Chondrocyte (in vitro differentiated cells): ENCODE measurements around the gene SBNO2. TPM values are rescaled to one million over a fixed set of nuclear protein-coding genes. Genes with fewer than 3 reads are reported as not detected.

Source experiments
- DNase-seq: peaks from one replicate; pipeline ENCODE4 v3.0.0; 2021; ENCODE audit warnings: mixed read lengths, low spot score
- H3K27ac Mint-ChIP-seq: one replicate; pipeline ENCODE4 v1.8.0; 2021; ENCODE audit warnings: mild to moderate bottlenecking, moderate library complexity, mixed read lengths; ENCODE audit not compliant: unreplicated experiment
- H3K27me3 Mint-ChIP-seq: 2 replicates; pipeline ENCODE4 v1.8.0; 2021; ENCODE audit warnings: low read depth, mixed read lengths
- H3K36me3 Mint-ChIP-seq: 2 replicates; pipeline ENCODE4 v1.8.0; 2021; ENCODE audit warnings: low read depth, mixed read lengths
- H3K4me1 Mint-ChIP-seq: 2 replicates; pipeline ENCODE4 v1.8.0; 2021; ENCODE audit warnings: low read depth, mild to moderate bottlenecking, mixed read lengths
- H3K4me3 Mint-ChIP-seq: one replicate; pipeline ENCODE4 v1.8.0; 2021; ENCODE audit warnings: mild to moderate bottlenecking, moderate library complexity, mixed read lengths; ENCODE audit not compliant: unreplicated experiment
- H3K9me3 Mint-ChIP-seq: 2 replicates; pipeline ENCODE4 v1.8.0; 2021; ENCODE audit warnings: low read depth, mixed read lengths
- CTCF ChIP-seq: fragments of 200-600 bp; sonication (generic); IDR thresholded peaks from 2 replicates; pipeline ENCODE4 v1.5.0; 2021; ENCODE audit warnings: antibody characterized with exemption, mild to moderate bottlenecking, moderate library complexity
- total RNA-seq: library from RNA; stranded (reverse); gene quantifications from 3 replicates; pipeline ENCODE4 v1.2.1, GENCODE V29; 2021

Gene SBNO2
- total RNA-seq, 1 donor from 2014 or later, result 45.6 TPM

GRCh38 chr19:1086613-1087012, 87.5 kb downstream of the SBNO2 start:
- Mint-ChIP-seq H3K27me3 (no peaks in the 10 kb centered on the region), H3K9me3 (no peaks in the 10 kb centered on the region), H3K36me3 (peaks cover 6% of the 10 kb centered on the region), H3K4me1 (peaks cover 3% of the 10 kb centered on the region), H3K27ac (no peak overlapping the region), H3K4me3 (no peak overlapping the region)
- no peak for TF ChIP-seq CTCF
- DNase-seq, result no peak

DNA sequence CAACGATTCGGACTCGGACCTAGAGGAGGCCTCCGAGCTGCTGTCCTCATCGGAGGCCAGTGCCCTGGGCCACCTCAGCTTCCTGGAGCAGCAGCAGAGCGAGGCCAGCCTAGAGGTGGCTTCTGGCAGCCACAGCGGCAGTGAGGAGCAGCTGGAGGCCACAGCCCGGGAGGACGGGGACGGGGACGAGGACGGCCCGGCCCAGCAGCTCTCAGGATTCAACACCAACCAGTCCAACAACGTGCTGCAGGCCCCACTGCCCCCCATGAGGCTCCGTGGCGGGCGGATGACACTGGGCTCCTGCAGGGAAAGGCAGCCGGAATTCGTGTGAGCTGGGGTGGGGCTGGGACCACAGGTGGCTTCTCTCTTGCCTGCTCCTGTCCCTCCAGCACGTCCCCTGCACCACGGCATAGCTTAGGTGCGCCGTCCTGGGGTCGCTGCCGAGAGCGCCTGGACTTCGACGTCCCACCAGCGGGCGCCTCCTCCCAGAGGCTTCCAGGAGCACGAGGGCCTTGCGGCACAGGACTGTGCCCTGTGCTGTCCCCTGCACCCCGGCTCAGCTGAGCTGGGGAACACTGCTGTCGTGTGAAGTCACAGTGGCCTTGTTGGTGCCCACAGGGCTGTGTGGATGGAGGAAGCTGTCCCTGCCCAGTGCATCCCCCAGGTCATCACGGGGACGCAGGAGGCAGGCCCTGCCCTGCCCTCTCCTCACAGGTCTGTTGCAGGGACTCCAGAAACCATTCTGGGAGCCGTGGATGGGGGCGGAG, 88.2 kb downstream of the SBNO2 start:
- peaks cover 6% of the 10 kb centered on the region for H3K36me3 Mint-ChIP-seq
- no peak for TF ChIP-seq CTCF
- no peak overlapping the region for H3K27ac Mint-ChIP-seq

GRCh38 chr19:1085053-1085658, 88.9 kb downstream of the SBNO2 start:
- Mint-ChIP-seq H3K36me3 (peaks cover 5% of the 10 kb centered on the region), H3K4me3 (no peak overlapping the region), H3K27me3 (no peaks in the 10 kb centered on the region), H3K9me3 (no peaks in the 10 kb centered on the region), H3K4me1 (peaks cover 5% of the 10 kb centered on the region), H3K27ac (no peak overlapping the region)
- DNase-seq, result no peak
- no peak for TF ChIP-seq CTCF

More for the DNA sequence above, 88.2 kb downstream of the SBNO2 start:
- peaks cover 5% of the 10 kb centered on the region for H3K4me1 Mint-ChIP-seq
- no peaks in the 10 kb centered on the region for H3K9me3 Mint-ChIP-seq
- H3K27me3 Mint-ChIP-seq, result no peaks in the 10 kb centered on the region
- no peak overlapping the region for H3K4me3 Mint-ChIP-seq
- DNase-seq, result no peak

GRCh38 chr19:1084024-1084868, 89.8 kb downstream of the SBNO2 start:
- peaks cover 5% of the 10 kb centered on the region for H3K4me1 Mint-ChIP-seq
- no peaks in the 10 kb centered on the region for H3K9me3 Mint-ChIP-seq
- H3K36me3 Mint-ChIP-seq, result peaks cover 5% of the 10 kb centered on the region
- TF ChIP-seq CTCF, result no peak
- H3K27ac Mint-ChIP-seq, result no peak overlapping the region
- DNase-seq, result no peak
- no peak overlapping the region for H3K4me3 Mint-ChIP-seq
- H3K27me3 Mint-ChIP-seq, result no peaks in the 10 kb centered on the region
